NCI-H345 (cell line): ENCODE data around the gene ENTHD1.

Source experiments
- DNase-seq: peaks from one replicate; lab custom pipeline; 2025; lab: John Stamatoyannopoulos, UW

ENTHD1 gene

DNA sequence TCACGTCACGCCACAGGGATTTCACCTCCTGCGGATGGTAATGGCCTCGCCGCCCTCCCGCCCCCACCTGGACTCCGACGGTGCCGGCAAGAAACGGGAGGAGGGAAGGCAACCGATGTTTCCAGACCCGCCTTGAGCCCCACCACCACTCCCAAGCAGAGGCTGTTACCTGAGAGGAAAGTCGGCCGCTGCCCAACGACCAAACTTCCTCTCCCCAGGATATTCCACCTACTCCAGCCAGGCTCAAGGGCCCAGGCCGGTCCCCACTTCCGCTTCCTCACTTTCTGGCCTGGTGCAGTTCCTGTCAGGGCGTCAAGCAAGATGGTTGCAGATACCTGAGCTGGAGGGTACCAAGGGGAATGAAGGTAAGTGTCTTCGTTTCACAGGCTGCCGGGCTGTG, at the start of gene ENTHD1:
Gene ENTHD1, minus strand, starts transcription at position 235 of the 400 bp plus-strand sequence. CDS start 6,012 bp downstream, outside the sequence.
- no peak for DNase-seq

DNA sequence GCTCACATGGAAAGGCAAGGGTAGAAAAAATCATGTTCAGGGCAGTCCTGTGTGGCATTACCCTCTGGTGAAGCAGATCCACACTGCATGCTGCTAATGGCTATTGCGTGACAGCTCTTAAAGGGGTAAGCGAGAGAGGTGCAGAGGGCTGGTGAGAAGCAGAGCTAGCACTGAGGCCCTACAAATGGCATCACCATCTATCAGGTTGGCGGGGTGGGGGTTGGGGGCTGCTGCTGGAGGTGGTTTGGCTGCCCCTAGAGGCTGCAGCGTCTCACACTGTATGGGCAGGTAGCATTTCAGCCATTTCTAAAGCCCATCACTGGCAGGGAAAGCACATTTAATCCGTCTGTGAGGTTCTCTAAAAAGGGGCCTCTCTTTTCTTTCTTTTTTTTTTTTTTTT, 49.8 kb upstream of the ENTHD1 start:
- no peak for DNase-seq

GRCh38 chr22:39942439-39943230, 49.1 kb upstream of the ENTHD1 start:
- no peak for DNase-seq

DNA sequence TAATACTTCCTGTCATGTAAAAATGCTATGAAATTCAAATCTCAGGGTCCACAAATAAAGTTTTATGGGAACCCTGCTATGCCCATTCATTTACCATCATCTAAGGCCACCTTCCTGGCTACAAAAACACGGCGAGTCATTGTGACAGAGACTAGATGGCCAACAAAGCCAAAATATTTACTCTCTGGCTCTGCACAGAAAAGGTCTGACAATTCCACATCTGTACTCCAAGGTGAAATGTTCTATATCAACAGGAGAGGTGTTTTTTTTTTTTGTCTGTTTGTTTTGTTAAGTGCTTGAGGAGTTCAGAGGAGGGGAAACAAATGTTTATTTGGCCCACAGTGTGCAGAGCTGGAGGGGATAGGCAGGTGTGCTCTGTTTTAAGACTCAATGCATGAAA, 48.0 kb upstream of the ENTHD1 start:
- DNase-seq, result peak; percentile 83

- DNase-seq, result no peak
Observed at GRCh38 chr22:39940757-39941305, 47.3 kb upstream of the ENTHD1 start.

DNA sequence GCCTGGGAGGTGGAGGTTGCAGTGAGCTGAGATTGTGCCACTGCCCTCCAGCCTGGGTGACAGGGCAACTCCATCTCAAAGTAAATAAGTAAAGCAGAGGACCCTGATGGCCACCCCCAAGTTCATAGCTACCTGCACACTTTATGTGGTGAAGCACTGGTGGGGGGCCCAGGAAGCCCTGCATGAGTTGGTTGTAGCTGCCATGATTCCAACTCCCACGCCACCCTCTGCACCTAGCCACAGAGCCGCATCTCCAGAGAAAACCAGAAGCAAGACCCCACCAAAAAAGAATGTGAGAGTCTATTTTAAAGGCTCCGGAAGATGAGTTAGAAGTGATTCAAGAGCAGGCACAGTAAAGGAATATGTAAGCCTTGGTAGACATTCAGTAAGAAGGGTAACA, 46.3 kb upstream of the ENTHD1 start:
- DNase-seq, result no peak

DNA sequence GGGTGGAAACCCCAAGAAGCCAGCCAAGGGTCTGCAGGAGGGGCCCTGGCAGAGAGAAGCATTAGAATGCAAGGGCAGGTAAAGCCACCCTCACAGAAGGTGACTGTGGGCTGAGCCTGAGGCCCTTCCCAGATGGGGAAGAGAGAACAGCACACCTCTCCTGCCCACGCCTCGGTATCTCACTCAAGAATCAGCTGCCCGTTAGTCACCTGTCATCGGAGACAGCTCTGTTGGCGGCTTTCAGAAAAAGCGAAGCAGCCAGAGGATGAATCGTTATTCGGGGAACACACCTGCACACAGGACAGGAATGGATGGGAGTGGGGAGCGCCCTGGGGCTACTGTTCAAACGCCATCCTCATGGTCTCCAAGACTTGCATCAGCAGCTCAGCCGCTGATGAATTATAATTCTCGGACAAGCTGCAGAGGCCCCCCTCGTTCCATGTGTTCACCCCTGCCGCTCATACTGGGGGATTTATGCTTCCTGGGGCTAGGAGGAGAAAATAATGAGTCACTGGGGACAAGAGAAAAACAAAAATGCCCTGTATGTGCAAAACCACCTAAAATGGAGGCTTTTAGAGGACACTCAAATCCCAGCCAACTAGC, 45.0 kb upstream of the ENTHD1 start:
- no peak for DNase-seq

- DNase-seq, result no peak
Observed at GRCh38 chr22:39937906-39938305, 44.3 kb upstream of the ENTHD1 start.

DNA sequence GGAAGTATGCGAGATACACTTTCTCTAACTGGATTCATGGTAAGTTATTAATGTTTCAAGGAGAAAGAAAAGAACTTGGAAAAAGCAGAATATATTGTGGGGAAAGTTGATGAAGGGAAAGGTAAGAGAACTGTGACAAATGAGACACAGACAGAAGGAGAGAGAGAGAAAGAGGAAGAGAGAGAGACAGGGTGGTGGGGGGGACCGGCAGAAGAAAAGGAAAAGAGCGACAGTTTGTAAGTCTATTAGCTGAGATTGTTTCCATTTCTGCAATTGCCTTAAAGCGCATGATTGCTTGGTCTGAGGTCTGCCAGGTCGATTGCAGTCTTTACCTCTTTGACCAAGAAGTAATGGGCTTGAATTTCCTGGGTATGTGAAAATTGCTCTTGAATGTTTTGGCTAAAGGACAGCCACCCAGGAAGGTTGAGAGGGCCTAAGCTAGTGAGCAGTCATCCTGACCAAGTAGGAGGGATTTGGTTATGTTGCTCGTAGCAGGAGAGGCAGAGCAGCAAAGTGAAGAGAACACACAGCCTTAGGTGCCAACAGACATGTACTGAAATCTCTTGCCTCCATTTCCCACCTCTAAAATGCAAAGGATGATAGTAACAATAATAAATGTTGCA, 43.1 kb upstream of the ENTHD1 start:
- DNase-seq, result no peak

DNA sequence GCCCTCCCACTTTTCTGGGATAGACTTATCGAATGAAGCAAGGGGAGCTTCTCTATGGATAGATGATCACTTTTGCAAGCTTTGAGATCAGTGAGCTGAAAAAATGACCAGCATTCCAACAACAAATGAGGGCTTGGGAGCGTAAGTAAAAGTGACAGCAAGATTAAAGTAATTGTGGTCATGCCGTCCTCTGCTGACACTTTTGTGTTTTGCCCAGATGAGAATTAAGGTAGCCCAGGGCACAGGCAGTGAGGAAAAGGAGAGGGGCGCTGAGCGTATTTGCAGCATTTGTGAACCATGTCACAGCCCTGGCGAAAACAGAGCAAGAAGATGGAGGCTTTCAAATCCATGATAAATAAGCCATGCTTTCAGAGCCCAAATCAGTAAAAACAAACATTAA, 42.1 kb upstream of the ENTHD1 start:
- DNase-seq, result no peak

GRCh38 chr22:39935116-39935515, 41.6 kb upstream of the ENTHD1 start:
- no peak for DNase-seq

- no peak for DNase-seq
Observed at GRCh38 chr22:39933741-39934140, 40.2 kb upstream of the ENTHD1 start.

DNA sequence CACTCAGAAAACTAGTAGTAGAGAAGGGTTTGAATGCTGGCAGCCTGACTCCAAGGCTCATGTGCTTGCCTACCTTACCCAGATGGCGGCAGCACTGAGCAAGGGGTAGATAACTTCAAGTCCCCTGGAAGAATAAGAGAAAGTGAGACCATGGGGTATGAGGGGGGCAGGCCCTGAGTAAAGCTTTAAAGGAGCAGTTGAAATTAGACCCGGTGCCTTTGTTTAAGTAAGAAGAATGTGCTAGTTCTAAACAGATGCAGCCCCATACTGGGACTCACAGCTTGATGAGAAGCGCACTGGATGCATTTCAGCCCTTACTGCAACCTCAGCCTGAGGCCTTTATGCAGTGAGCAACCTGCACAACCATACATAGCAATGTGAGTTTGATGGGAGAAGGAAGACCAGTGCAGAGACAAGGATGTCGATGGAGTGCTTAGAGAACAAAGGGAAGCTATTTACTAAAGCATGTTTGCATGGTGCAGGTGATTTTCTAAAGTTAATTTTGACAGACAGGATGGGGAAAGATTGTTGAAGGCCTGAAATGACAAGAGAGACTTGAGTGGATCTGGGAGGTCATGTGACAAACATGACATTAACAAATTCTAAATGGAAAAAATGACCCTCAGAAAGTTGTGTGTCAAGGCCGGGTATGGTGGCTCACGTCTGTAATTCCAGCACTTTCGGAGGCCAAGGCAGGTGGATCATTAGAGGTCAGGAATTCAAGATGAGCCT, 39.5 kb upstream of the ENTHD1 start:
- no peak for DNase-seq

DNA sequence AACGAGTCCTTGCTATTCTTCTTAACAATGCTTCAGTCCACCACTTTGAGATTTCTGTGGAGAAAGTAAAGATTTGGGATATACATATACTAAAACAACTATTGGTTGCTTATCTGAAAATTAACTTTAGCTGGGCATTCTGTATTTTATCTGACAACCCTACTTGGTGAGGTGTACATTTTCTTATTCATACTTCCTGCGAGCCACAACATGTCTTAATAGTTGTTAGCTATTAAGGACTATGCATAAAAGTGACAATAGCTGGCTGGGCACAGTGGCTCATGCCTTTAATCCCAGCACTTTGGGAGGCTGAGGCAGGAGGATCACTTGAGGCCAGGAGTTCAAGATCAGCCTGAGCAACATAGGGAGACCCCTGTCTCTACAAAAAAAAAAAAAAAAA, 38.6 kb upstream of the ENTHD1 start:
- DNase-seq, result no peak

DNA sequence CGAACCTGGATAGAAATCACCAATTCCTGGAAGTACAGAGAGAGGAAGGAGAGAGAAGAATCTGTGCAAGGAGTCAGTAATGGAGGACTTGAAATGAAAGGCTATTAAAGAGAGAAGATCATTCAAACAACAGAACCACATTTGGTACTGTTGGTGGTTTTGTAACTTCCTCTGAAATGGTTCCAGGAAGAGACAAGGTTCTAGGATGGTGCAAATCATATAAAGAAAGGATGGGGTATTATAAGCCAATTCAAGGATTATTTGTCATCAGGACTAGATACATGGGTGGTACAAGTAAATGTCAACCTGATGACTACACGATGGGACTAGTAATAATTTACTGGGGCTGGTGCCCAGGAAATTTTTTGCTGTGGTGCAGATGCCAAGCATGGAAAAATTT, 37.7 kb upstream of the ENTHD1 start:
- no peak for DNase-seq

DNA sequence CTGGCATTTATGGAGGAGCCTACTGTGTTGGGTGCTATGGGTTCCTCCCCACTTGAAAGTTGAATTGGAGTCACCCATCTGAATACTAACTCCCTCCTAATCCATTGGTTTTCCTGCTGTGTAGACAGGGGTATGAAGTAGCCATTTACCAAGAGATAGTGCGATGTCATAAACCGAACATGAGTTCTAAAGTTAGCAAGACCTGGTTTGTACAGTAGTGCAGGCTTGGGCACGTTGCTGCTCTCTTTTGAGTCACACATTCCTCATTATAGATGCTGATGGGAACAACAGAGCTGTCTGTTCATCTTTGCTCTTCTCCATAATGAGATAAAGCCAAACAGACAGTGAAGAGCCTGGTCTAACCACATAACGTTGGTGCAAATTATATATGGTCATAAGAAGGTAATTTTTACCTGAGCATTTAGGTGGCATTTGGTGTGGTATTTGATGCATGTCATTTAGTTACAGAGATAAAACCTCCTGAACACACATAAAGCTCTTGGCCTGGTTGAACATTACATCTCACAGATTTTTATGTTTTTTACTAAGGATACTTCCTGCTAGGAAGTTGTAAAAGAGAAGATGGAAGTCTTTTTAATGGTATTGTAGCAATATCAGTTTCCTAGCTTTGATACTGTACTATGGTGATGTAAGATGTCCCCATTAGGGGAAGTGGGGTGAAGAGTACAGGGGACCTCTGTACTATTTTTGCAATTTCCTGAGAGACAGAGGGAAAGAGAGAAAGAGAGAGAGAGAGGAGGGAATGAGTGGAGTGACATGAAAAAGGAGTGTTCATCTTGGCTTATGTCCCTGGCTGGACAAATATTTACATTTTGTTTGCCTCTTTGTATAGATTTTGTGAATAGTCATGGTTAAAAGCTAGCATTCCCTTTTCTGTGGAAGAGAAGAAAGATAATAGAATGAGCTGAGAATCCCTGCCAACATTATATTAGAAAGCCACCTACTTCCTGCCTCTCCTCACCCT, 35.3 kb upstream of the ENTHD1 start:
- no peak for DNase-seq

DNA sequence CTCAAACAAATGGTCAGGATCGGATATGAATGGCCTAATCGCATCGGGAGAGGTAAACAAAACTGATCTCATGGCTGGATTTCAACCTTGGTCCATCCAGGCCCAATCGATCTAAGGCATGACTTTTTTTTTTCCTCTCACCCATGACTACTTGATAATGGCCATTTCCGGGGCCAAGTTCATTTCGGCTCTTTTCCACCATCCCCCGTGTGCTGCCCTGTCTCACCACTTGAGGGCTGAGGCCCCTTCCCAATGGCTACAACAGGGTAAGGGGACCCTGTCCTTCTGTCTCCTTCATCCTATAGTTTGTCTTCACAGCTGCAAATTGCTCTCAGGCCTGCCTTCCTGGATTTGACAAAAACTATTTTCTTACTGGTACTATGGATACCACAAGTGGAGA, 34.0 kb upstream of the ENTHD1 start:
- DNase-seq, result no peak

DNA sequence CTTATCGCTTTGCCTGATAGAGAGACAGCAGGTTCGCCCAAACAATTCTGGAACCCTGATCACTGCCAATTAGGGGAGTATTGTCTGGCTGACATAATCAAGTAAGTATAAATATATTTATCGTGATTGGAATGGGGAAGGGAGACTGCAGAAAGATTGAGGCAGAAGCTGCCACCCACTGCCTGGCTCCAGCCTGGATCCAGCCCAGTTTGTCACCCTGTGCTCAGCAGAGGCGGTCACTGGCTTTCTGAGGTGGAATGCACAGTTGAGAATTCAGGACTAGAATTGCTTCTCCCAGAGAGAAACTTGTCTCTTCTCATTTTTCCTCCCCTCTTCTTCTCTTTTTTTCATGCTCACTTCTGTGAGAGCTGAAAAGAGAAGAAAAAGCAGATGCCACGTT, 33.2 kb upstream of the ENTHD1 start:
- DNase-seq, result no peak

GRCh38 chr22:39925909-39926679, 32.5 kb upstream of the ENTHD1 start:
- DNase-seq, result no peak

DNA sequence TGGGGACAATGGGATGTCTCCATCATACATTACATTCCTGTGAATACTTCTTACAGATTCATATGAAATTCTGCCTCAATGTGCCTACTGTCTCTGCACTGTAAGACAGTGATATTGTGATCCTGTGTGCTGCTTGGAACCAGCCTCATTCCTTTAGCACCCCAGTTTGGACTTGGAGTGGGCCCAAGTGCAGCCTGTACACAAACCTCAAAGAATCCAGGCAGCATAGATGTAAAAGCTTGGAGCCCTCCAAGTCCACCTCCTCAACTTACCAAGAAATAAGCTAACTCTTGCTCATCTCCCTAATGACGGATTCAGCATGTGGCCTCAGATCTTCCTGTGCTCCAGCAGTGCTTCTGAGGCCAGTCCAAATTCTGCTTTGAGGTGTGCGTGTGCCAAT, 31.7 kb upstream of the ENTHD1 start:
- DNase-seq, result no peak
